Activated naive CD4-positive, alpha-beta T cell treated with anti-CD3 and anti-CD28 coated beads, Interleukin-2, amount 50 U/mL, for 16 hours (primary cell): ENCODE measurements around the gene ZNF17.
"Not testable (repeated sequence)": the region's sequence is repeated elsewhere in the genome, so short reads cannot be mapped to it uniquely, and the experiment has no call there.

ENCODE experiments used
- DNase-seq: peaks from one replicate; pipeline ENCODE4 v3.0.0-alpha.2; 2020

ZNF17 gene

DNA sequence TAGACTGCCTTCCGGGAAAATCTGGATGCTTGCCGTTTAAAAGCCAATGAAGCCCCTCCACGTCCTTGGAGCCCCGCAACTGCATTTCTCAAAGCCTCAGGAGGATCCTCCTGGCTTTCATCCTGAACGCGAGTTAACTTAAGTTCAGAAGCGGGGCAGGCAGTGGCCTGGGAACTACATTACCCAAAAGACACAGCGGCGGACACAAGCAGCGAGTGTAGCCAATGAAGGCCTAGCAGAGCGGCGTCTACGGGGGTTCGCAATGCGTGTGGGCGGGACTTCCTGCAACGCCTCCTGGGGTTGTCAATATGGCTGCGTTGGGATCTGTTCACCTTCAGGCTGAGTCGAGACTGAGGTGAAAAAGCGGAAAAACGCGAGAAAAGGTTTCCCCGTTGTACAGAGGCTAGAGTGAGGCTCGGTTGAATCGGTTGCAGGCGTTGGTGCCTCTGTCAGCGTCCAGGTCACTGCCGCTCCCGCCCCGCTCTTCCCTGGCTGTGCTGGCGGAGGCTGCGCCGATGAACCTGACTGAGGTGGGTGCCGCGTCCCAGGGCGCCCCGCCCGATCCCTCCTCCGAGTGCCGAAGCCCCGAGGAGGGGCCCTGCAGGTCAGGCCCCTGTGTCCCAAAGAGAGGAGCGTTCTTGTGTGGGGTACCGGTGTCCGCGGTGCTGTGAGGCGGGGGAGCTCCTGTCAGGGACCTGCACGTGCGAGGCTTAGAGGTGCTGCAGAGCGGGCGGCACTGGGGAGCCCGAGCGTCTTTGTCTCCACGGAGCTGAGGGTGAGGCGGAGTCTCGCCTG is at the start of gene ZNF17:
Gene ZNF17 (plus strand): TSS at position 285 of the 795 bp plus-strand sequence. CDS start 2,455 bp downstream, outside the sequence.
- peak; percentile 94 for DNase-seq

- no peak for DNase-seq
Measured at GRCh38 chr19:57362419-57362818, 48.5 kb upstream of the ZNF17 start.

GRCh38 chr19:57362997-57363687 is 47.8 kb upstream of the ZNF17 start, which contains the start of the genes TRAPPC2B and ZNF547:
Gene TRAPPC2B (plus strand): TSS chr19:57363551. CDS start chr19:57364834, 1,283 bp downstream.
Gene ZNF547 (plus strand): TSS chr19:57363551. CDS start chr19:57368556, 5,005 bp downstream.
- peak; percentile 98 for DNase-seq

GRCh38 chr19:57363688-57364181 is 47.2 kb upstream of the ZNF17 start:
- peak; percentile 16 for DNase-seq

GRCh38 chr19:57366776-57367175 is 44.2 kb upstream of the ZNF17 start:
- DNase-seq: no peak

GRCh38 chr19:57374179-57374578 is 36.8 kb upstream of the ZNF17 start:
- DNase-seq: no peak

- not testable (repeated sequence) for DNase-seq
Measured at GRCh38 chr19:57374647-57375046, 36.3 kb upstream of the ZNF17 start.

GRCh38 chr19:57376151-57376550 is 34.8 kb upstream of the ZNF17 start:
- DNase-seq: no peak

- no peak for DNase-seq
Measured at GRCh38 chr19:57377498-57378146, 33.3 kb upstream of the ZNF17 start.

GRCh38 chr19:57380923-57381322 is 30.0 kb upstream of the ZNF17 start:
- DNase-seq: no peak

DNA sequence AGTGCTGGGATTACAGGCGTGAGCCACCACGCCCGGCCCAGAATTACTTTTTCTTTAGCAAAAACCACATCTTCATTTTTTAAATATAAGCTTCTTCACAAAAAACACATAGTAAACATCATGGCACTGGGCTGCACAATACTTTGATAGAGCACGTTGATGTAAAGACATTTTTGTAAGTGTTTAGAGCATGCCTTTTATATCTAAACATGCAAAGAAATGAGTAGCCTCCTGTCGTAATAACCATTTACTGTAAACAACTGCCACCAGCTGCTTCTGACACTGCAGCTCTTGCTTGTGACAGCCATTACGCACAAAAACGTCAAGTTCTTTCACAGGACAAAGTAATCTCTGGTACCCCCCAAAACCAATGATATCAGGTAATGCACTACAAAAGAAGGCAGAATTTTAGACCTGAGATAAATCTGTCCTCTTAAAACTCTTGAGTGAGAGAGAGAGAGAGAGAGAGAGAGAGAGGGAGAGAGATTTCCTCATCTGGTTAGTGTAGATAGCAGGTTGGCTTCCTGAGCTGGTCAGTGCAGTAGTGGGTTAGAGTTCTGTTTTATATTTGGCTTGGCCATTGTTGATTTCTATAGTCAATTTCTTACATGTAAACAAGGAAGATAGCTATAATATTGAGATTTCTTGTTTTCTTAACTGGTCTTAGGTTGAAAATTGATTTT is 28.0 kb upstream of the ZNF17 start:
- DNase-seq: no peak

DNA sequence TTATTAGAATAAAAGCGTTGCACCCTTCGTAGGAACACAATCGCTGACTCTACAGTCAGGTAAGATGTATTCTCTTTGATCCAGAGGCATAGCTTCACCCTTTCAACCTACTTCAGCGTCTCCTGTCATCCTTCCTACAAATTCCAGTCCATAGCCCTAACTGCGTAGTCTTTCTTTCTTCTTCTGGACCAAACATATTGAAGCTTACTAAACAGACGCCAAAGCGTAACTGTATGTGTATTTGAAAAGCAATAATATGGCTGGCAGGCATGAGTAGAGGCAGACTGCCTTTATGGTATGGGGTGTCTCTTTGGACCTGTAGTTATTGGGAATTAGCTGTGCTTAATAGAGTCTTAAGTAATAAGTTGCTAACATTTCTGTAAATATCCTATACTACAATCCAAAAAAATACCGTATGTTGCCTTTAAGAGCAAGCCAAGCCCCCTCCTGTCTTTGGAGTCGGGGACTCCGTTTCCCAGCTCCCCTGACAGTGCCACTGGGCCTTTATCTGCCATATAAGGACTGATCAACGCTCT is 21.7 kb upstream of the ZNF17 start:
- DNase-seq: no peak

GRCh38 chr19:57389730-57390598 is 21.0 kb upstream of the ZNF17 start, which contains the start of gene ZNF548:
Gene ZNF548 (plus strand): TSS chr19:57389854. CDS start chr19:57390100, 246 bp downstream.
- peak; percentile 97 for DNase-seq

DNA sequence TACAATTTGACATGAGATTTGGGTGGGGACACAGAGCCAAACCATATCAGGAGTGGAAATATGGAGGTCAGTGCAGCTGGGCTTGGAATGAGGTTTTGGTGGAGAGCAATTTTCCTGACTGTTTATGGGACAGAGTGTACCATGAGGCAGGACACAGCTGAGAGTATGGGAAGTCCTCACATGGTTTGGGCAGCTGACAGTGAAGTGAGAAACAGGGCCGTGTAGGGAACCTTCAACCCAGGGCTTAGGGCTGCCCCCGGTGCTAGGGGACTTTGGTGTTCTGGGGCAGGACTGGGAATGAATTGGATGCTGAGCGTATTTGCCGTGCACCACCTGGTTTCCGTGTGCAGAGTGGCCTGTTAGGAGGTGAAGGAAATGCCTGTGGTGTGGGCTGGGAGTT is 15.3 kb upstream of the ZNF17 start:
- no peak for DNase-seq

DNA sequence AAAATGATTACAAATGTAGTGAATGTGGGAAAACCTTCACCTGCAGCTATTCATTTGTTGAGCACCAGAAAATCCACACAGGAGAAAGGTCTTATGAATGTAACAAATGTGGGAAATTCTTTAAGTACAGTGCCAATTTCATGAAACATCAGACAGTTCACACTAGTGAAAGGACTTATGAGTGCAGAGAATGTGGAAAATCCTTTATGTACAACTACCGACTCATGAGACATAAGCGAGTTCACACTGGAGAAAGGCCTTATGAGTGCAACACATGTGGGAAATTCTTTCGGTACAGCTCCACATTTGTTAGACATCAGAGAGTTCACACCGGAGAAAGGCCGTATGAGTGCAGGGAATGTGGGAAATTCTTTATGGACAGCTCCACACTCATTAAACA is 12.1 kb upstream of the ZNF17 start:
- DNase-seq: no peak

- DNase-seq: no peak
Measured at GRCh38 chr19:57403737-57404563, 7.0 kb upstream of the ZNF17 start.

GRCh38 chr19:57406516-57407123 is 4.3 kb upstream of the ZNF17 start:
- peak; percentile 74 for DNase-seq

GRCh38 chr19:57419439-57419838 is 8.5 kb downstream of the ZNF17 start:
- DNase-seq: no peak

DNA sequence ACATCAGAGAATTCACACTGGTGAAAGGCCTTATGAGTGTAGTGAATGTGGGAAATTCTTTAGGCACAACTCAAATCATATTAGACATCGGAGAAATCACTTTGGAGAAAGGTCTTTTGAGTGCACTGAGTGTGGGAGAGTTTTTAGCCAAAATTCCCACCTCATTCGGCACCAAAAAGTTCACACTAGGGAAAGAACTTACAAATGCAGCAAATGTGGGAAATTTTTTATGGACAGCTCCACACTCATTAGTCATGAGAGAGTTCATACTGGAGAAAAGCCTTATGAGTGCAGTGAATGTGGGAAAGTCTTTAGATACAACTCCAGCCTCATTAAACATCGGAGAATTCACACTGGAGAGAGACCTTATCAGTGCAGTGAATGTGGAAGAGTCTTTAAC is 10.1 kb downstream of the ZNF17 start:
- no peak for DNase-seq
